Esophagus squamous epithelium (tissue), 5 donors: ENCODE measurements around the gene CHD6. TPM values are rescaled to one million over a fixed set of nuclear protein-coding genes. Genes with fewer than 3 reads are reported as not detected.

Source experiments
- DNase-seq: peaks from one replicate; lab custom pipeline; 2025; lab: John Stamatoyannopoulos, UW
- H3K27ac ChIP-seq, 4 donors: fragments of 200-600 bp; sonication (generic); one replicate each; pipeline ENCODE4 v1.5.1; 2016 to 2019; ENCODE audit warnings: mild to moderate bottlenecking in 1 of 4
- H3K27me3 ChIP-seq, 4 donors: fragments of 200-600 bp; sonication (generic); 1 replicate in 3 of 4; 2 replicates in 1 of 4; pipeline versions ENCODE4 v1.5.1 to v1.6.0; 2017 to 2021; ENCODE audit warnings: antibody characterized with exemption in 1 of 4
- H3K36me3 ChIP-seq, 3 donors: fragments of 200-600 bp; sonication (generic); one replicate each; pipeline ENCODE4 v1.5.1; 2016 to 2019
- H3K4me1 ChIP-seq, 3 donors: fragments of 200-600 bp; sonication (generic); one replicate each; pipeline ENCODE4 v1.5.1; 2017 to 2019
- H3K4me3 ChIP-seq, 4 donors: fragments of 200-600 bp; sonication (generic); 1 replicate in 3 of 4; 2 replicates in 1 of 4; pipeline ENCODE4 v1.5.1; 2016 to 2019; ENCODE audit warnings: mild to moderate bottlenecking in 2 of 4, moderate library complexity in 1 of 4
- H3K9me3 ChIP-seq, 3 donors: fragments of 200-600 bp; sonication (generic); one replicate each; pipeline ENCODE4 v1.5.1; 2016 to 2019
- POLR2A ChIP-seq, 4 donors: fragments of 450-650 bp; IDR thresholded peaks; one replicate each; pipeline ENCODE4 v1.6.1; 2017; ENCODE audit warnings: antibody characterized with exemption in 4 of 4, mild to moderate bottlenecking in 4 of 4, moderate library complexity in 3 of 4
- WGBS, 2 donors: methylation state at CpG; one replicate each; pipeline ENCODE4 v1.1.5; 2018; 5-methylcytosine and 5-hydroxymethylcytosine counted together
- intact Hi-C: fragments of 100-400 bp; cut with DNase I; formaldehyde crosslinking; loops from one replicate; pipeline ENCODE4 v1.15.0; 2022
- total RNA-seq, 4 donors: library from RNA; depleted of rRNA; stranded (reverse); fragments of >200 nt; gene quantifications; one replicate each; pipeline ENCODE4 v1.1.0, GENCODE V29; 2016
- TF ChIP-seq, protein P1 (sequence below), 6 experiments: fragments of 450-650 bp in 4 of 6; fragments of 200-600 bp in 2 of 6; sonication (generic) in 2 of 6; IDR thresholded peaks; one replicate each; pipeline ENCODE4 v1.5.1; 2016 to 2019; ENCODE audit warnings: antibody characterized with exemption in 6 of 6, mild to moderate bottlenecking in 4 of 6, moderate library complexity in 4 of 6
- donor health status: DM: yes; HTN: yes; CAD: no.

Gene CHD6
- total RNA-seq, 4 donors from 2014 or later, result 11.8 to 29.9 (median 17.6) TPM

DNA sequence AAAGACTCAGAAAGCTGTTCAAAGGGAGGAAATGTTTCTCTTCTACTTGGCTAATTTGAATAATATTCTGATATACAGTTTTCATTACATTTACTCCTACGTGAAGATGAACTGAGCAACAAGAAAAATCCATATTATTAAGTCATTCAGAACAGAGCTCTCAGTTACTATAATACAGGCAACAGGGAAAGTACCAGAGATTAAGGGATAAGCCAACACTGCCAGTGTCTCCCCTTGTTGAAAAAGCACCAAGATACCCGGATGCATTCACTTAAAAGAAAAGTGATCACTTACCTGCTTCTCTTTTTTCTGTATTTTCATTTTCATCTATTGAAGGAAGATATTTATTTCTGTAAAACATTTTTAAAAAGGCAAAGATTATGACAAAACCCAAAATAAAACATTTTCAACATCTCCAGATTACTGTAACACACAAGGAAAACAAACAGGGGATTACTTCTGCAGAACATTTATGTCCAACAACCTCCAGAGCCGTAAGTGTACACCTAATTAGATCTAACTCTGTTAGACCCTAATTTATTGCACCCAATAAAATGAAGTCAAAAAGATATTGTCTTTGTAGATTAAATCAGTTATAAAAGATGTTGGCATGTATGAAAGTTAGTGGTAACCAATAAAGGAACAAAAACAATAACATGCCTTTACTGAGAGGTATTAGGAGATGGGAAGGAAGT, 67.0 kb downstream of the CHD6 start:
- Histone ChIP-seq H3K27ac (no peak overlapping the region), H3K4me1 (peaks cover 0 to 27% (median 0%) of the 10 kb centered on the region in 3 donors), H3K4me3 (no peak overlapping the region), H3K36me3 (peaks cover 0 to 7% (median 0%) of the 10 kb centered on the region in 3 donors), H3K27me3 (no peaks in the 10 kb centered on the region), H3K9me3 (no peaks in the 10 kb centered on the region)
- no peak for DNase-seq
- WGBS, 2 donors, result 56 to 60% methylated on average over 3 of the region's 3 CpGs
- TF ChIP-seq, protein P1, sequence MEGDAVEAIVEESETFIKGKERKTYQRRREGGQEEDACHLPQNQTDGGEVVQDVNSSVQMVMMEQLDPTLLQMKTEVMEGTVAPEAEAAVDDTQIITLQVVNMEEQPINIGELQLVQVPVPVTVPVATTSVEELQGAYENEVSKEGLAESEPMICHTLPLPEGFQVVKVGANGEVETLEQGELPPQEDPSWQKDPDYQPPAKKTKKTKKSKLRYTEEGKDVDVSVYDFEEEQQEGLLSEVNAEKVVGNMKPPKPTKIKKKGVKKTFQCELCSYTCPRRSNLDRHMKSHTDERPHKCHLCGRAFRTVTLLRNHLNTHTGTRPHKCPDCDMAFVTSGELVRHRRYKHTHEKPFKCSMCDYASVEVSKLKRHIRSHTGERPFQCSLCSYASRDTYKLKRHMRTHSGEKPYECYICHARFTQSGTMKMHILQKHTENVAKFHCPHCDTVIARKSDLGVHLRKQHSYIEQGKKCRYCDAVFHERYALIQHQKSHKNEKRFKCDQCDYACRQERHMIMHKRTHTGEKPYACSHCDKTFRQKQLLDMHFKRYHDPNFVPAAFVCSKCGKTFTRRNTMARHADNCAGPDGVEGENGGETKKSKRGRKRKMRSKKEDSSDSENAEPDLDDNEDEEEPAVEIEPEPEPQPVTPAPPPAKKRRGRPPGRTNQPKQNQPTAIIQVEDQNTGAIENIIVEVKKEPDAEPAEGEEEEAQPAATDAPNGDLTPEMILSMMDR (IDR thresholded peaks at IDR 0.05), result no peak
- no peak for TF ChIP-seq POLR2A (IDR thresholded peaks at IDR 0.05)
- intact Hi-C loops, result no loop called here

DNA sequence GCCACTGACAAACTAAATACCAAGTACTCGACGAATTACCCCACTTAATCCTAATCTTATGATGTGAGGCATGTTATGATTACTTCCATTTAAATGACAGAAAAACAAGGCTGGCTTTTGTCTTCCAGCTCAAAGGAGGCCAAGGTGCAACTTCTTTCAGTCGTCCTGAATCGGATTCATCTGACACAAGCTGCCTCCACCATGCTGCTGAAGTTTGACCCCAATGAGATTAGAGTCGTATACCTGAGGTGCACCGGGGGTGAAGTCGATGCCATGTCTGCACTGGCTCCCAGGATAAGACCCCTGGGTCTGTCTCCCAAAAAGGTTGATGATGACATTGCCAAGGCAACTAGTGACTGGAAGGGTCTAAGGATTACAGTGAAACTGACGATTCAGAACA, 71.0 kb downstream of the CHD6 start:
- Histone ChIP-seq H3K4me1 (peaks cover 0 to 5% (median 0%) of the 10 kb centered on the region in 3 donors), H3K4me3 (no peak overlapping the region), H3K9me3 (no peaks in the 10 kb centered on the region), H3K27ac (no peak overlapping the region), H3K36me3 (peaks cover 0 to 7% (median 0%) of the 10 kb centered on the region in 3 donors), H3K27me3 (no peaks in the 10 kb centered on the region)
- intact Hi-C loops, result no loop called here
- no peak for DNase-seq
- TF ChIP-seq POLR2A (IDR thresholded peaks at IDR 0.05), result no peak
- WGBS, 2 donors, result 83 to 89% methylated on average over 7 of the region's 8 CpGs

DNA sequence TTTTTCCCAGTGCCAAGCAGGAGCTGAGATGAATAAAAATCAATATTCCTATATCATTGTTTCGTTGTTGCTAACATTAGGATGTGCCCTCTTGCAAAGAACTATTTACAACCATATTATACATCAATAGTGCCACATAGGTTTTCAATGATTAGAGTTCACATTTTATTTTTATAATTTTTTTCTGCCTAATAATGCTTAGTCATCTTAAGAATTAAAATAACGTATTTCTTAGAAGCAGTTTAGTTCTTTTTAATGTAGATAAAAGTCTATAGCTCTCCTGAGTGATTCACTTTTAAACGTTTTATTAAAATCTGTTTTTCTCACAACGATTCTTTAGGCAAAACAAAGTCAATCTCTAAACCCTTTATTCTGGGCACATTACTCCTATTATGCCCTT, 71.6 kb downstream of the CHD6 start:
- H3K27ac ChIP-seq, result no peak overlapping the region
- no peaks in the 10 kb centered on the region for H3K27me3 ChIP-seq
- WGBS, 2 donors, result 87 to 90% methylated on average over 4 of the region's 4 CpGs
- H3K4me3 ChIP-seq, result no peak overlapping the region
- intact Hi-C loops, result no loop called here
- no peaks in the 10 kb centered on the region for H3K9me3 ChIP-seq
- TF ChIP-seq POLR2A (IDR thresholded peaks at IDR 0.05), result no peak
- TF ChIP-seq, protein P1 (IDR thresholded peaks at IDR 0.05), result no peak
- DNase-seq, result no peak
- no peaks in the 10 kb centered on the region for H3K4me1 ChIP-seq
- H3K36me3 ChIP-seq, result peaks cover 0 to 7% (median 0%) of the 10 kb centered on the region in 3 donors

DNA sequence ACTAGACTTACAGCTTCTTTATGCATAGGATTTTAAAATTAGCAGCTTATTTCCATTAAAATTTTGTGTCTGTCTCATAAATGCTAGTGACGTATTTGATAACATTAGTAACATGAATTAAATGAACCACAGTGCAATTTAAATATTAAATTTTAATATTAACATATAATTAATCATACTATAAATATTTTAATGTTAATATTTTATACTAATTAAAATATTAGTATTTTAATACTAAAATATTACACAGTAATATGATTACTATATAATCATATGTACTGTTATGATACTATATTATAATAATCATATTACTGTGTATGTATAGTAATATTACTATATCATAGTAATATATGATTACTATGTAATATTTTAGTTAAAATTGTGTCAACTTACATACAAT, 73.7 kb downstream of the CHD6 start:
- 100% methylated on average over 1 of the region's 1 CpG for WGBS, 2 donors
- H3K27me3 ChIP-seq, result no peaks in the 10 kb centered on the region
- H3K36me3 ChIP-seq, result peaks cover 0 to 2% (median 0%) of the 10 kb centered on the region in 3 donors
- H3K4me1 ChIP-seq, result no peaks in the 10 kb centered on the region
- no peak for DNase-seq
- no peak overlapping the region for H3K27ac ChIP-seq
- H3K4me3 ChIP-seq, result no peak overlapping the region
- intact Hi-C loops, result no loop called here
- TF ChIP-seq, protein P1 (IDR thresholded peaks at IDR 0.05), result no peak
- no peak for TF ChIP-seq POLR2A (IDR thresholded peaks at IDR 0.05)
- no peaks in the 10 kb centered on the region for H3K9me3 ChIP-seq

DNA sequence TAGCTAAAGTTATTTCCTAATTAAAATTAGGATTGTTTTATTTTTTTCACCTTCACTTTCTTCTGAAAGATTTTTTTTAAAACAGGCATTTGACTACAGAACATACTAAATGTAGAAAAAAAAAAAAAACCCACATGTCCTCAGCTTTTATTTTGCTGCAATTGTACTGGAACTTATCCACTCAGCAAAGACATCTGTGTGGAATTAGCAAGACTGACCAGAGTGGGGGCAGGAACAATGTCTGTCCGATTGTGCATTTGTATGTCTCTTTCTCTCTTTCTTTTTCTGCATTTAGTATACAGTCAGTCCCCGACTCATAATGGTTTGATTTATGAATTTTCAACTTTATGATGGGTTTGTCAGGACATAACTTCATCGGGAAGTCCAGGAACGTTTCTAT, 77.3 kb downstream of the CHD6 start:
- no peak for DNase-seq
- peaks cover 0 to 20% (median 0%) of the 10 kb centered on the region in 3 donors for H3K36me3 ChIP-seq
- no peaks in the 10 kb centered on the region for H3K27me3 ChIP-seq
- 66 to 70% methylated on average over 4 of the region's 4 CpGs for WGBS, 2 donors
- intact Hi-C loops, result no loop called here
- TF ChIP-seq, protein P1 (IDR thresholded peaks at IDR 0.05), result no peak
- TF ChIP-seq POLR2A (IDR thresholded peaks at IDR 0.05), result no peak
- no peak overlapping the region for H3K4me3 ChIP-seq
- peaks cover 0 to 7% (median 0%) of the 10 kb centered on the region in 3 donors for H3K9me3 ChIP-seq
- H3K4me1 ChIP-seq, result no peaks in the 10 kb centered on the region
- no peak overlapping the region for H3K27ac ChIP-seq
